Activated B cell treated with CpG ODN at 0.5 μM for 24 hours (primary cell): Measurements from ENCODE around the gene FZR1. TPM values are rescaled to one million over a fixed set of nuclear protein-coding genes. Genes with fewer than 3 reads are reported as not detected.

Experiments
- ATAC-seq: fragments of 200-7000 bp; cut with Tn5 transposase; one replicate; pipeline ENCODE4 v1.10.0; 2021; ENCODE audit warnings: low read depth, mild to moderate bottlenecking, moderate library complexity
- CTCF ChIA-PET: fragments of 350-600 bp; sonication (Branson Sonifier 250); formaldehyde crosslinking; loops from one replicate; lab custom pipeline; 2021; ENCODE audit warnings: antibody characterized with exemption; lab: Charles Lee
- POLR2A ChIA-PET: fragments of 350-600 bp; sonication (Branson Sonifier 250); formaldehyde crosslinking; loops from one replicate; lab custom pipeline; 2021; ENCODE audit warnings: antibody characterized with exemption; lab: Charles Lee
- DNase-seq: peaks from one replicate; pipeline ENCODE4 v3.0.0; 2022
- H3K27ac Mint-ChIP-seq: one replicate; pipeline ENCODE4 v1.8.0; 2020; ENCODE audit warnings: mixed read lengths
- H3K27me3 Mint-ChIP-seq: one replicate; pipeline ENCODE4 v1.8.0; 2021; ENCODE audit warnings: mixed read lengths
- H3K36me3 Mint-ChIP-seq: one replicate; pipeline ENCODE4 v1.8.0; 2021; ENCODE audit warnings: low read depth, mixed read lengths
- H3K4me1 Mint-ChIP-seq: one replicate; pipeline ENCODE4 v1.8.0; 2021; ENCODE audit warnings: mixed read lengths
- H3K4me3 Mint-ChIP-seq: one replicate; pipeline ENCODE4 v1.8.0; 2020; ENCODE audit warnings: mild to moderate bottlenecking, mixed read lengths
- H3K9me3 Mint-ChIP-seq: one replicate; pipeline ENCODE4 v1.8.0; 2020; ENCODE audit warnings: mixed read lengths
- CTCF ChIP-seq: fragments of 200-600 bp; IDR thresholded peaks from one replicate; pipeline ENCODE4 v1.8.0; 2022; ENCODE audit warnings: antibody characterized with exemption, mild to moderate bottlenecking
- intact Hi-C: fragments of 100-400 bp; cut with micrococcal nuclease; formaldehyde crosslinking; loops from one replicate; pipeline ENCODE4 v1.15.1; 2024
- total RNA-seq: library from RNA; stranded (reverse); gene quantifications from 2 replicates; pipeline ENCODE4 v1.2.3, GENCODE V29; 2022

The FZR1 gene
- total RNA-seq, 1 donor from 2014 or later: 66.0 TPM

- CTCF ChIA-PET: no interaction called here
These were observed 13.0 kb downstream of the FZR1 start for GRCh38 chr19:3519126-3519525.

GRCh38 chr19:3520166-3521103 lies 14.3 kb downstream of the FZR1 start:
- no peaks in the 10 kb centered on the region for H3K9me3 Mint-ChIP-seq
- intact Hi-C loops: no loop called here
- H3K4me1 Mint-ChIP-seq: peaks cover 44% of the 10 kb centered on the region
- ChIA-PET POLR2A (interaction anchor here (0.6 kb wide), 1 partner anchor 32 kb away, joined by 4 read pairs; no protein-coding TSS in a partner anchor), CTCF (no interaction called here)
- peaks cover 30% of the 10 kb centered on the region for H3K36me3 Mint-ChIP-seq
- no peak overlapping the region for H3K4me3 Mint-ChIP-seq
- H3K27ac Mint-ChIP-seq: no peak overlapping the region
- ATAC-seq (no peak), DNase-seq (no peak)
- TF ChIP-seq CTCF: no peak
- H3K27me3 Mint-ChIP-seq: no peaks in the 10 kb centered on the region

More at GRCh38 chr19:3519126-3519525, 13.0 kb downstream of the FZR1 start:
- Mint-ChIP-seq H3K36me3 (peaks cover 28% of the 10 kb centered on the region), H3K9me3 (no peaks in the 10 kb centered on the region), H3K4me3 (no peak overlapping the region), H3K27me3 (no peaks in the 10 kb centered on the region), H3K4me1 (peaks cover 50% of the 10 kb centered on the region), H3K27ac (no peak overlapping the region)
- TF ChIP-seq CTCF: no peak
- no peak for ATAC-seq
- DNase-seq: no peak
- POLR2A ChIA-PET: interaction anchor here (0.6 kb wide), 1 partner anchor 331 kb away, joined by 3 read pairs; no protein-coding TSS in a partner anchor
- intact Hi-C loops: no loop called here

- no peak for ATAC-seq
- CTCF ChIA-PET: no interaction called here
These were observed 15.0 kb downstream of the FZR1 start for GRCh38 chr19:3521104-3521445.

GRCh38 chr19:3522421-3523360 lies 16.6 kb downstream of the FZR1 start:
- Mint-ChIP-seq H3K27me3 (no peaks in the 10 kb centered on the region), H3K9me3 (no peaks in the 10 kb centered on the region), H3K36me3 (peaks cover 33% of the 10 kb centered on the region), H3K27ac (no peak overlapping the region), H3K4me1 (peaks cover 22% of the 10 kb centered on the region), H3K4me3 (no peak overlapping the region)
- ATAC-seq: no peak
- POLR2A ChIA-PET: no interaction called here
- CTCF ChIA-PET: no interaction called here
- no peak for TF ChIP-seq CTCF
- intact Hi-C loops: no loop called here
- no peak for DNase-seq

More at GRCh38 chr19:3521104-3521445, 15.0 kb downstream of the FZR1 start:
- Mint-ChIP-seq H3K4me3 (no peak overlapping the region), H3K36me3 (peaks cover 30% of the 10 kb centered on the region), H3K27me3 (no peaks in the 10 kb centered on the region), H3K4me1 (peaks cover 37% of the 10 kb centered on the region), H3K9me3 (no peaks in the 10 kb centered on the region), H3K27ac (no peak overlapping the region)
- intact Hi-C loops: no loop called here
- POLR2A ChIA-PET: no interaction called here
- TF ChIP-seq CTCF: no peak
- DNase-seq: no peak
